GM21447 (cell line): Measurements from ENCODE around the gene PTPRG.

Experiments
- ATAC-seq: cut with Tn5 transposase; IDR thresholded peaks from one replicate; pipeline ENCODE4 v1.9.1; 2021; ENCODE audit not compliant: unreplicated experiment

PTPRG gene

GRCh38 chr3:61562042-61562720, 810 bp downstream of the PTPRG start:
- no peak for ATAC-seq

GRCh38 chr3:61562721-61563312, 1.4 kb downstream of the PTPRG start:
- ATAC-seq = no peak

GRCh38 chr3:61563313-61564271, 2.2 kb downstream of the PTPRG start:
- ATAC-seq = no peak

GRCh38 chr3:61564395-61565059, 3.2 kb downstream of the PTPRG start:
- no peak for ATAC-seq

GRCh38 chr3:61565569-61565968, 4.2 kb downstream of the PTPRG start:
- no peak for ATAC-seq

GRCh38 chr3:61568127-61568526, 6.8 kb downstream of the PTPRG start:
- no peak for ATAC-seq

- ATAC-seq = no peak
Measured at GRCh38 chr3:61569856-61570580, 8.6 kb downstream of the PTPRG start.

GRCh38 chr3:61570813-61571212, 9.4 kb downstream of the PTPRG start:
- no peak for ATAC-seq

- ATAC-seq = no peak
Measured at GRCh38 chr3:61571516-61572336, 10.4 kb downstream of the PTPRG start.

GRCh38 chr3:61572879-61573278, 11.5 kb downstream of the PTPRG start:
- no peak for ATAC-seq

- no peak for ATAC-seq
Measured at GRCh38 chr3:61573441-61573840, 12.1 kb downstream of the PTPRG start.

- no peak for ATAC-seq
Measured at GRCh38 chr3:61574854-61575253, 13.5 kb downstream of the PTPRG start.

GRCh38 chr3:61575893-61576292, 14.5 kb downstream of the PTPRG start:
- ATAC-seq = no peak

GRCh38 chr3:61577760-61578159, 16.4 kb downstream of the PTPRG start:
- ATAC-seq = no peak

GRCh38 chr3:61578667-61579367, 17.4 kb downstream of the PTPRG start:
- no peak for ATAC-seq

- ATAC-seq = no peak
Measured at GRCh38 chr3:61579685-61580084, 18.3 kb downstream of the PTPRG start.

GRCh38 chr3:61580982-61581643, 19.7 kb downstream of the PTPRG start:
- no peak for ATAC-seq

- no peak for ATAC-seq
Measured at GRCh38 chr3:61582287-61582686, 20.9 kb downstream of the PTPRG start.

GRCh38 chr3:61582846-61583245, 21.5 kb downstream of the PTPRG start:
- ATAC-seq = no peak
